Measurements from ENCODE around the gene CTPS2.
A peak's percentile ranks its signal among the peaks of the same experiment; 100 is the strongest.

The CTPS2 gene

DNA sequence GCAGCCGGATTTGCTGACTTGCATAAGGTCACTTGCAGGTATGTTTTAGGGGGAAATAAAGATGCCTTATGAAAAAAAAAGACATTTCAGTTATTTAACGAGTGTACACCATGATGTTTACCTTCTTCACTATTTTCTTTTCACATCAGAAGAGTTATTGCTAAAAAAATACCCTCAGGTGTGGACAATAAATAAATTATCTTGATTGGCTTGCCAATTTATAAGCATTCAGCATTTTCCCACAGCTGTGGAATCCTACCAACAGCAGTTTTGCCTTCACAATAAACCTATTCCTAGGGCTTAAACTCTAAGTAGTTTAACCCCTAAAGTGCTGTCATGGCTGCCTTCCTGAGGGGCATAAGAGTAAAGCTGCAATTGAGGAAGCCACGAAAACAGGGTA, 145.9 kb downstream of the CTPS2 start:
- Histone ChIP-seq H3K27me3 (ENCODE audit: insufficient read depth, poor library complexity, severe bottlenecking) (no peaks in the 10 kb centered on the region), H3K4me3 (ENCODE audit: severe bottlenecking) (no peak overlapping the region), H3K9me3 (ENCODE audit: severe bottlenecking) (no peaks in the 10 kb centered on the region), H3K36me3 (ENCODE audit: low read depth) (no peaks in the 10 kb centered on the region), H3K27ac (ENCODE audit: poor library complexity, severe bottlenecking) (no peak overlapping the region), H3K4me1 (ENCODE audit: insufficient read depth, poor library complexity, severe bottlenecking) (no peaks in the 10 kb centered on the region)
- TF ChIP-seq, protein P1, sequence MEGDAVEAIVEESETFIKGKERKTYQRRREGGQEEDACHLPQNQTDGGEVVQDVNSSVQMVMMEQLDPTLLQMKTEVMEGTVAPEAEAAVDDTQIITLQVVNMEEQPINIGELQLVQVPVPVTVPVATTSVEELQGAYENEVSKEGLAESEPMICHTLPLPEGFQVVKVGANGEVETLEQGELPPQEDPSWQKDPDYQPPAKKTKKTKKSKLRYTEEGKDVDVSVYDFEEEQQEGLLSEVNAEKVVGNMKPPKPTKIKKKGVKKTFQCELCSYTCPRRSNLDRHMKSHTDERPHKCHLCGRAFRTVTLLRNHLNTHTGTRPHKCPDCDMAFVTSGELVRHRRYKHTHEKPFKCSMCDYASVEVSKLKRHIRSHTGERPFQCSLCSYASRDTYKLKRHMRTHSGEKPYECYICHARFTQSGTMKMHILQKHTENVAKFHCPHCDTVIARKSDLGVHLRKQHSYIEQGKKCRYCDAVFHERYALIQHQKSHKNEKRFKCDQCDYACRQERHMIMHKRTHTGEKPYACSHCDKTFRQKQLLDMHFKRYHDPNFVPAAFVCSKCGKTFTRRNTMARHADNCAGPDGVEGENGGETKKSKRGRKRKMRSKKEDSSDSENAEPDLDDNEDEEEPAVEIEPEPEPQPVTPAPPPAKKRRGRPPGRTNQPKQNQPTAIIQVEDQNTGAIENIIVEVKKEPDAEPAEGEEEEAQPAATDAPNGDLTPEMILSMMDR (IDR thresholded peaks at IDR 0.05; ENCODE audit: poor library complexity, severe bottlenecking) = no peak
- ATAC-seq (ENCODE audit: low read depth) (no peak), DNase-seq (ENCODE audit: low spot score) (no peak)

DNA sequence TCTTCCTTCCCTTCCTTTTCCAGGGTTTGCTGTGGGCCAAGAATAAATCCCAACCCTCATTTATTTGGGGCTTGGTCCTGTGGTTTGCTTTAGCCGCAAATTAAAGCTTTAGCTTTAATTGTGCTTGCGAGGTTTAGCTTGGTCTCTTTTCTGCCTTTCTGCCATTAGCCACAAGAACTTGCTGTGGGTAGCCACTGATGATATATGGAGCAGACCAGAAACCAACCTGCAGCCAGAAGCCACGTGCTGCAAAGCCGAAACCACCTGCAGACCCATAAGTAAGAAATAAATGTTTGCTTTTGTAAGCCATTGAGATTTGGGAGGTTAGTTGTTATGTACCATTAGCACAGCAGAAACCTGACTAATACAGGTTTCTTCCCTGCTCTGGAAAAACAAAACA, 152.3 kb downstream of the CTPS2 start:
- H3K4me3 ChIP-seq (ENCODE audit: severe bottlenecking) = no peak overlapping the region
- ATAC-seq (ENCODE audit: low read depth) (no peak), DNase-seq (ENCODE audit: low spot score) (no peak)
- TF ChIP-seq, protein P1 (IDR thresholded peaks at IDR 0.05; ENCODE audit: poor library complexity, severe bottlenecking) = no peak
- no peaks in the 10 kb centered on the region for H3K27me3 ChIP-seq (ENCODE audit: insufficient read depth, poor library complexity, severe bottlenecking)
- H3K4me1 ChIP-seq (ENCODE audit: insufficient read depth, poor library complexity, severe bottlenecking) = no peaks in the 10 kb centered on the region
- no peaks in the 10 kb centered on the region for H3K9me3 ChIP-seq (ENCODE audit: severe bottlenecking)
- H3K36me3 ChIP-seq (ENCODE audit: low read depth) = no peaks in the 10 kb centered on the region
- no peak overlapping the region for H3K27ac ChIP-seq (ENCODE audit: poor library complexity, severe bottlenecking)

DNA sequence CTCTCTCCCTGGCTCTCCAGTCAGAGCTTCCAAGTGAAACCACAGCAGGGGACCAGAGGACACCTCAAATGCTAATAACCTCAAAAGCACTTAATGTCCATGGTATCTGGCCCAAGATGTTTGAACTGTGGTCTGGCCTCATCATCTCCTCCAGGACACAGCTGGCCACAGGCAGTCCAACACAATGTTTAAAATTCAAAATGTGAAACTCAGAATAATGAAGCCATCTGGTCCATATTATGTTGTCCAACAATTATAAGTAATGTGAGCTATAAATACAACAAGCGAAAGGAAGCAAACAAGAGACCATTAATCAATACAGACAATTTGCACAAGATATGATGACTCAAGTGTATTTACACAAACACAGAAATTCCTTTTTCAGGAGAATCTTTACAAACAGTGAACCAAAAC, 153.3 kb downstream of the CTPS2 start:
- Histone ChIP-seq H3K36me3 (ENCODE audit: low read depth) (no peaks in the 10 kb centered on the region), H3K4me1 (ENCODE audit: insufficient read depth, poor library complexity, severe bottlenecking) (no peaks in the 10 kb centered on the region), H3K4me3 (ENCODE audit: severe bottlenecking) (no peak overlapping the region), H3K27ac (ENCODE audit: poor library complexity, severe bottlenecking) (no peak overlapping the region), H3K9me3 (ENCODE audit: severe bottlenecking) (no peaks in the 10 kb centered on the region), H3K27me3 (ENCODE audit: insufficient read depth, poor library complexity, severe bottlenecking) (no peaks in the 10 kb centered on the region)
- ATAC-seq (ENCODE audit: low read depth) = no peak
- TF ChIP-seq, protein P1 (IDR thresholded peaks at IDR 0.05; ENCODE audit: poor library complexity, severe bottlenecking) = no peak
- DNase-seq (ENCODE audit: low spot score) = no peak

DNA sequence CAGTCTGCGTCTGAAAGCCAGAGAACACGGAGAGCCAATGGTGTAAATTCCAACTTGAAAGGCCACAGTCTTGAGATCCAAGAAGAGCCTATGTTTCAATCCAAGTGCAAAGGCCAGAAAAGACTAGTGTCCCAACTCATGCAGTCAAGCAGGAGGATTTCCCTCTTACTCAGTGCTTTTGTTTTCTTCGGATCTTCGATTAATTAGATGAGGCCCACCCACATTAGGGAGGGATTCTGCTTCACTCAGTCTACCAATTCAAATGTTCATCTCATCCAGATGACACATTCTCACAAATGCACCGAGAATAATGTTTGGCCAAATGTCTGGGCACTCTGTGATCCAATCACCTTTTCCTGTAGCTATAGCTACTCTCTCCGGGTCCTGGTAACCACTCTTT, 154.0 kb downstream of the CTPS2 start:
- Histone ChIP-seq H3K36me3 (ENCODE audit: low read depth) (no peaks in the 10 kb centered on the region), H3K4me1 (ENCODE audit: insufficient read depth, poor library complexity, severe bottlenecking) (no peaks in the 10 kb centered on the region), H3K9me3 (ENCODE audit: severe bottlenecking) (no peaks in the 10 kb centered on the region), H3K4me3 (ENCODE audit: severe bottlenecking) (no peak overlapping the region), H3K27ac (ENCODE audit: poor library complexity, severe bottlenecking) (no peak overlapping the region), H3K27me3 (ENCODE audit: insufficient read depth, poor library complexity, severe bottlenecking) (no peaks in the 10 kb centered on the region)
- TF ChIP-seq, protein P1 (IDR thresholded peaks at IDR 0.05; ENCODE audit: poor library complexity, severe bottlenecking) = no peak
- DNase-seq (ENCODE audit: low spot score) (no peak), ATAC-seq (ENCODE audit: low read depth) (no peak)

DNA sequence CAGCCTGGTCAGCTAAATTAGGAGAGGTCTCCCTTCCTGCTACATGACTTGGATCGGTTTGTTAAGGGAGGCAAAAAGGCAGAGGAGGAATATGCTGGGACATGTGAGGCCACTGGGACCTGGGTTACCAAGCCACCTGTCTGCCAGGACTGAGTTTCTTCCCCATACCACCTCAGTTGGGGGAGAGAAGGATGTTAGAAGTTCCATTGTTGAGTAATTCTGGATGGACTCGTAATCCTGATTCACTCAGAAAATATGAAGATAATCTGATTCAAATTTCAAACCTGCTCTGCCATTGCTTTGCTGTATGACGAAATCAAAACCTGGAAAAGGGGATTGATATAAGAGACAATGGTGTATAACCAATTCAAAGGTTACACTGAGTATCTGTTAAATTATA, 159.9 kb downstream of the CTPS2 start:
- ATAC-seq (ENCODE audit: low read depth) (peak; percentile 73), DNase-seq (ENCODE audit: low spot score) (no peak)
- Histone ChIP-seq H3K4me3 (ENCODE audit: severe bottlenecking) (no peak overlapping the region), H3K27me3 (ENCODE audit: insufficient read depth, poor library complexity, severe bottlenecking) (no peaks in the 10 kb centered on the region), H3K36me3 (ENCODE audit: low read depth) (no peaks in the 10 kb centered on the region), H3K4me1 (ENCODE audit: insufficient read depth, poor library complexity, severe bottlenecking) (peaks cover 3% of the 10 kb centered on the region), H3K9me3 (ENCODE audit: severe bottlenecking) (no peaks in the 10 kb centered on the region), H3K27ac (ENCODE audit: poor library complexity, severe bottlenecking) (peak overlapping the region; percentile 40)
- TF ChIP-seq, protein P1 (IDR thresholded peaks at IDR 0.05; ENCODE audit: poor library complexity, severe bottlenecking) = no peak
